ENCODE data around the gene KLHL36. TPM values are rescaled to one million over a fixed set of nuclear protein-coding genes. Genes with fewer than 3 reads are reported as not detected.
"Not testable (repeated sequence)": the region's sequence is repeated elsewhere in the genome, so short reads cannot be mapped to it uniquely, and the experiment has no call there.

KLHL36 gene
- total RNA-seq, 2 donors from 2014 or later = 48.5 to 49.4 TPM

GRCh38 chr16:84680843-84681629 lies 32.7 kb downstream of the KLHL36 start:
- DNase-seq (ENCODE audit: low spot score) = no peak
- intact Hi-C loops (cut with DNase I) = no loop called here

- no peak for DNase-seq (ENCODE audit: low spot score)
Measured at GRCh38 chr16:84683691-84684591, 35.6 kb downstream of the KLHL36 start.

GRCh38 chr16:84684592-84684965 lies 36.3 kb downstream of the KLHL36 start:
- no peak for DNase-seq (ENCODE audit: low spot score)
- intact Hi-C loops (cut with DNase I) = no loop called here

More at GRCh38 chr16:84683691-84684591, 35.6 kb downstream of the KLHL36 start:
- intact Hi-C loops (cut with DNase I) = no loop called here

- DNase-seq (ENCODE audit: low spot score) = no peak
- intact Hi-C loops (cut with DNase I) = no loop called here
Measured at GRCh38 chr16:84685210-84685609, 36.9 kb downstream of the KLHL36 start.

- no peak for DNase-seq (ENCODE audit: low spot score)
- intact Hi-C loops (cut with DNase I) = no loop called here
Measured at GRCh38 chr16:84686707-84687298, 38.5 kb downstream of the KLHL36 start.

- no peak for DNase-seq (ENCODE audit: low spot score)
- intact Hi-C loops (cut with DNase I) = no loop called here
Measured at GRCh38 chr16:84687715-84688114, 39.4 kb downstream of the KLHL36 start.

- intact Hi-C loops (cut with DNase I); DNase-seq (ENCODE audit: low spot score): not testable (repeated sequence)
Measured at GRCh38 chr16:84688163-84688562, 39.9 kb downstream of the KLHL36 start.

GRCh38 chr16:84689111-84689510 lies 40.8 kb downstream of the KLHL36 start:
- no peak for DNase-seq (ENCODE audit: low spot score)
- intact Hi-C loops (cut with DNase I) = no loop called here

- DNase-seq (ENCODE audit: low spot score) = no peak
- intact Hi-C loops (cut with DNase I) = no loop called here
Measured at GRCh38 chr16:84690088-84690819, 41.9 kb downstream of the KLHL36 start.

- intact Hi-C loops (cut with DNase I) = no loop called here
- DNase-seq (ENCODE audit: low spot score) = no peak
Measured at GRCh38 chr16:84692451-84693214, 44.3 kb downstream of the KLHL36 start.

- DNase-seq (ENCODE audit: low spot score); intact Hi-C loops (cut with DNase I): not testable (repeated sequence)
Measured at GRCh38 chr16:84693869-84694268, 45.6 kb downstream of the KLHL36 start.

GRCh38 chr16:84694980-84695379 lies 46.7 kb downstream of the KLHL36 start:
- intact Hi-C loops (cut with DNase I) = no loop called here
- DNase-seq (ENCODE audit: low spot score) = no peak

GRCh38 chr16:84699147-84699711 lies 50.9 kb downstream of the KLHL36 start:
- intact Hi-C loops (cut with DNase I) = no loop called here
- DNase-seq (ENCODE audit: low spot score) = no peak

GRCh38 chr16:84699712-84700445 lies 51.6 kb downstream of the KLHL36 start, which contains the start of gene USP10:
Gene USP10, plus strand, starts transcription at chr16:84700000. Its CDS starts 91 bp downstream, at chr16:84700091.
- peak; percentile 94 for DNase-seq (ENCODE audit: low spot score)

GRCh38 chr16:84700446-84701300 lies 52.4 kb downstream of the KLHL36 start:
- intact Hi-C loops (cut with DNase I) = no loop called here
- no peak for DNase-seq (ENCODE audit: low spot score)

More at GRCh38 chr16:84699712-84700445, 51.6 kb downstream of the KLHL36 start, which contains the start of gene USP10:
- intact Hi-C loops (cut with DNase I) = no loop called here

GRCh38 chr16:84703681-84704080 lies 55.4 kb downstream of the KLHL36 start:
- no peak for DNase-seq (ENCODE audit: low spot score)
- intact Hi-C loops (cut with DNase I) = no loop called here
